ENCODE measurements around the gene PANK4. TPM values are rescaled to one million over a fixed set of nuclear protein-coding genes. Genes with fewer than 3 reads are reported as not detected.

The PANK4 gene
- total RNA-seq, 1 experiment from 2014 or later: 22.1 TPM

DNA sequence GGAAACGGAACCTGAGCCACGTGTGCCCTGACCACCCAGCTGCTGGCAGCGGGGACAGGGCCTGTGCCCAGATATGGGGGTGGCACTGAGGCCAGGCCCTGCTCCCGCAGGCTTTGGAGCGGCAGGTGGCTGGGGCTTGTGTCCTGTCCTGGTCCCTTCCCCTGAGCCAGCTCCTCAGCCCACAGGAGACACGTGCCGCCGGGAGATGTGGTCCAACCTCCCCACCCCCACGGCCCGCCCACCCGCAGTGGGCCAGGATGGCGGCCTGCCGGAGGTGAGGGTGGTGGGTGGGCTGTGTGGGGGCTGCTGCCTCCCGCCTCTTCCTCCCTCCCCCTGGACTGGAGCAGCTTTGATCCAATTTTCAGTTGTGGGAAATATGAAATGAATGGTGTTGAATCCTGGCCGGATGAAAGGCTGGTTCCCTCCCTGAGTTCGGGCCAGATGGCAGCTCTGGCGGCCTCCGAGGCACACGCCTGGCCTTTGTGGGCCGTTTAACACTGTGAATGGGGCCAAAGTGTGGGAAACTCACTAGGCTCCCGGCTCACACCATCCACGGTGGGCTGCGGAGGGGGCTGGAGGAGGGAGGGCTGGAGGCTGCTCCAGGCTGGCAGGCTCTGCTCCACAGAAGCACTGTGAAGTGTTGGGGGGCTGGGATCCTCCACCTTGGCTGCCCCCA, 6.2 kb upstream of the PANK4 start:
- H3K27ac Mint-ChIP-seq (ENCODE audit: low read depth, unreplicated experiment): no peak overlapping the region
- no peaks in the 10 kb centered on the region for H3K9me3 Mint-ChIP-seq (ENCODE audit: unreplicated experiment)
- H3K4me3 Mint-ChIP-seq (ENCODE audit: unreplicated experiment): no peak overlapping the region
- intact Hi-C loops (cut with micrococcal nuclease): loop anchor here (1.0 kb wide), 1 partner anchor 14 kb away; no protein-coding TSS in a partner anchor
- H3K36me3 Mint-ChIP-seq (ENCODE audit: insufficient read depth, unreplicated experiment): peaks cover 6% of the 10 kb centered on the region
- DNase-seq (ENCODE audit: unreplicated experiment): no peak
- H3K4me1 Mint-ChIP-seq (ENCODE audit: insufficient read depth, unreplicated experiment): peaks cover 44% of the 10 kb centered on the region
- no peaks in the 10 kb centered on the region for H3K27me3 Mint-ChIP-seq (ENCODE audit: insufficient read depth, unreplicated experiment)
- BruUV-seq (replicated peaks): no TSS peak
- TF ChIP-seq, protein P1, sequence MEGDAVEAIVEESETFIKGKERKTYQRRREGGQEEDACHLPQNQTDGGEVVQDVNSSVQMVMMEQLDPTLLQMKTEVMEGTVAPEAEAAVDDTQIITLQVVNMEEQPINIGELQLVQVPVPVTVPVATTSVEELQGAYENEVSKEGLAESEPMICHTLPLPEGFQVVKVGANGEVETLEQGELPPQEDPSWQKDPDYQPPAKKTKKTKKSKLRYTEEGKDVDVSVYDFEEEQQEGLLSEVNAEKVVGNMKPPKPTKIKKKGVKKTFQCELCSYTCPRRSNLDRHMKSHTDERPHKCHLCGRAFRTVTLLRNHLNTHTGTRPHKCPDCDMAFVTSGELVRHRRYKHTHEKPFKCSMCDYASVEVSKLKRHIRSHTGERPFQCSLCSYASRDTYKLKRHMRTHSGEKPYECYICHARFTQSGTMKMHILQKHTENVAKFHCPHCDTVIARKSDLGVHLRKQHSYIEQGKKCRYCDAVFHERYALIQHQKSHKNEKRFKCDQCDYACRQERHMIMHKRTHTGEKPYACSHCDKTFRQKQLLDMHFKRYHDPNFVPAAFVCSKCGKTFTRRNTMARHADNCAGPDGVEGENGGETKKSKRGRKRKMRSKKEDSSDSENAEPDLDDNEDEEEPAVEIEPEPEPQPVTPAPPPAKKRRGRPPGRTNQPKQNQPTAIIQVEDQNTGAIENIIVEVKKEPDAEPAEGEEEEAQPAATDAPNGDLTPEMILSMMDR (IDR thresholded peaks at IDR 0.05; ENCODE audit: unreplicated experiment): no peak
- CTCF ChIA-PET: interaction anchor here (0.6 to 1.7 kb wide), 5 partner anchors 15 to 892 kb away, joined by 3 to 9 read pairs (median 3); no protein-coding TSS in a partner anchor
- POLR2A ChIA-PET: interaction anchor here (1.0 to 3.6 kb wide), 3 partner anchors 14 to 142 kb away, joined by 5 to 17 read pairs (median 11); partner anchors contain the start of genes MORN1 and RER1

GRCh38 chr1:2530513-2531361, 4.3 kb upstream of the PANK4 start:
- no peaks in the 10 kb centered on the region for H3K27me3 Mint-ChIP-seq (ENCODE audit: insufficient read depth, unreplicated experiment)
- intact Hi-C loops (cut with micrococcal nuclease): no loop called here
- peaks cover 38% of the 10 kb centered on the region for H3K4me1 Mint-ChIP-seq (ENCODE audit: insufficient read depth, unreplicated experiment)
- H3K9me3 Mint-ChIP-seq (ENCODE audit: unreplicated experiment): no peaks in the 10 kb centered on the region
- DNase-seq (ENCODE audit: unreplicated experiment): peak; percentile 72
- peak overlapping the region; percentile 57 for H3K27ac Mint-ChIP-seq (ENCODE audit: low read depth, unreplicated experiment)
- H3K36me3 Mint-ChIP-seq (ENCODE audit: insufficient read depth, unreplicated experiment): peaks cover 6% of the 10 kb centered on the region
- H3K4me3 Mint-ChIP-seq (ENCODE audit: unreplicated experiment): no peak overlapping the region
- POLR2A ChIA-PET: interaction anchor here (0.7 to 1.7 kb wide), 3 partner anchors 15 to 102 kb away, joined by 4 to 9 read pairs (median 6); no protein-coding TSS in a partner anchor
- CTCF ChIA-PET: interaction anchor here (0.6 to 1.5 kb wide), 8 partner anchors 12 to 1172 kb away, joined by 3 to 6 read pairs (median 4); no protein-coding TSS in a partner anchor
- BruUV-seq (replicated peaks): no TSS peak
- TF ChIP-seq, protein P1 (IDR thresholded peaks at IDR 0.05; ENCODE audit: unreplicated experiment): no peak

- intact Hi-C loops (cut with micrococcal nuclease): no loop called here
- Mint-ChIP-seq H3K27me3 (ENCODE audit: insufficient read depth, unreplicated experiment) (no peaks in the 10 kb centered on the region), H3K36me3 (ENCODE audit: insufficient read depth, unreplicated experiment) (peaks cover 8% of the 10 kb centered on the region), H3K4me3 (ENCODE audit: unreplicated experiment) (no peak within 1 kb of the TSS), H3K4me1 (ENCODE audit: insufficient read depth, unreplicated experiment) (peaks cover 38% of the 10 kb centered on the region), H3K27ac (ENCODE audit: low read depth, unreplicated experiment) (peak within 1 kb of the TSS; percentile 57), H3K9me3 (ENCODE audit: unreplicated experiment) (no peaks in the 10 kb centered on the region)
- BruUV-seq (replicated peaks): no TSS peak
- ChIA-PET CTCF (interaction anchor here (0.6 kb wide), 2 partner anchors 102 to 1173 kb away, joined by 3 read pairs; no protein-coding TSS in a partner anchor), POLR2A (interaction anchor here (1.4 kb wide), 1 partner anchor 16 kb away, joined by 6 read pairs; no protein-coding TSS in a partner anchor)
- DNase-seq (ENCODE audit: unreplicated experiment): no peak
- TF ChIP-seq, protein P1 (IDR thresholded peaks at IDR 0.05; ENCODE audit: unreplicated experiment): no peak
Measured at GRCh38 chr1:2529784-2530512, 3.6 kb upstream of the PANK4 start, which contains the start of gene HES5. Gene HES5 (minus strand): TSS chr1:2530263. CDS start chr1:2530164, 99 bp downstream.
